GM21381 (cell line): ENCODE measurements around the gene ZNF691.
"Not testable (repeated sequence)": the region's sequence is repeated elsewhere in the genome, so short reads cannot be mapped to it uniquely, and the experiment has no call there.

Experiments used
- ATAC-seq: cut with Tn5 transposase; IDR thresholded peaks from one replicate; pipeline ENCODE4 v1.9.1; 2021; ENCODE audit warnings: mild to moderate bottlenecking, moderate library complexity; ENCODE audit not compliant: unreplicated experiment

The ZNF691 gene

GRCh38 chr1:42846257-42847110 is at the start of gene ZNF691:
ZNF691 (plus strand) TSS chr1:42846613; CDS start chr1:42849659, 3,046 bp downstream.
- peak; percentile 92 for ATAC-seq

GRCh38 chr1:42797414-42797813 is 49.0 kb upstream of the ZNF691 start:
- no peak for ATAC-seq

GRCh38 chr1:42797979-42798378 is 48.4 kb upstream of the ZNF691 start:
- ATAC-seq: no peak

- no peak for ATAC-seq
Observed at GRCh38 chr1:42801832-42802473, 44.5 kb upstream of the ZNF691 start.

- ATAC-seq: no peak
Observed at GRCh38 chr1:42806171-42806570, 40.2 kb upstream of the ZNF691 start.

GRCh38 chr1:42806593-42806992 is 39.8 kb upstream of the ZNF691 start:
- no peak for ATAC-seq

GRCh38 chr1:42807056-42807668 is 39.3 kb upstream of the ZNF691 start:
- no peak for ATAC-seq

GRCh38 chr1:42814815-42815214 is 31.6 kb upstream of the ZNF691 start:
- not testable (repeated sequence) for ATAC-seq

- ATAC-seq: no peak
Observed at GRCh38 chr1:42815941-42816584, 30.4 kb upstream of the ZNF691 start.

- ATAC-seq: peak; percentile 85
Observed at GRCh38 chr1:42816585-42817439, 29.6 kb upstream of the ZNF691 start, which contains the start of the genes ERMAP and SVBP. ERMAP (plus strand) TSS chr1:42817122; CDS start chr1:42830449, 13,327 bp downstream. SVBP (minus strand) TSS chr1:42817397; CDS start chr1:42816544, 853 bp downstream.

GRCh38 chr1:42817440-42817767 is 29.0 kb upstream of the ZNF691 start:
- ATAC-seq: peak; percentile 2

GRCh38 chr1:42817976-42818375 is 28.4 kb upstream of the ZNF691 start:
- no peak for ATAC-seq

GRCh38 chr1:42820813-42821212 is 25.6 kb upstream of the ZNF691 start:
- ATAC-seq: no peak

GRCh38 chr1:42821690-42822089 is 24.7 kb upstream of the ZNF691 start:
- no peak for ATAC-seq

GRCh38 chr1:42822800-42823392 is 23.5 kb upstream of the ZNF691 start:
- no peak for ATAC-seq

GRCh38 chr1:42824481-42825035 is 21.9 kb upstream of the ZNF691 start:
- no peak for ATAC-seq

GRCh38 chr1:42825036-42825851 is 21.2 kb upstream of the ZNF691 start:
- ATAC-seq: no peak

GRCh38 chr1:42830631-42831030 is 15.8 kb upstream of the ZNF691 start:
- ATAC-seq: no peak

GRCh38 chr1:42831273-42831672 is 15.1 kb upstream of the ZNF691 start:
- ATAC-seq: no peak
